Karpas-422 (cell line): ENCODE measurements around the gene RHO. TPM values are rescaled to one million over a fixed set of nuclear protein-coding genes. Genes with fewer than 3 reads are reported as not detected.

ENCODE experiments used
- DNase-seq: peaks from one replicate; pipeline ENCODE4 v3.0.0-alpha.2; 2015
- H2AFZ ChIP-seq: fragments of 200-600 bp; sonication (generic); 2 replicates; pipeline ENCODE4 v1.6.1; 2014; ENCODE audit warnings: antibody characterized with exemption, low read length, mixed read lengths
- H3K27ac ChIP-seq: fragments of 200-600 bp; sonication (generic); 2 replicates; pipeline ENCODE4 v1.5.1; 2014; ENCODE audit warnings: mild to moderate bottlenecking, low read length, moderate library complexity
- H3K27me3 ChIP-seq: fragments of 200-600 bp; sonication (generic); 2 replicates; pipeline ENCODE4 v1.6.1; 2014; ENCODE audit warnings: low read length, mixed read lengths
- H3K36me3 ChIP-seq: fragments of 200-600 bp; sonication (generic); 2 replicates; pipeline ENCODE4 v1.6.1; 2014; ENCODE audit warnings: low read length, mixed read lengths; ENCODE audit not compliant: insufficient read depth
- H3K4me1 ChIP-seq: fragments of 200-600 bp; sonication (generic); 2 replicates; pipeline ENCODE4 v1.6.1; 2014; ENCODE audit warnings: mild to moderate bottlenecking, low read length, mixed read lengths
- H3K4me2 ChIP-seq: fragments of 200-600 bp; sonication (generic); 2 replicates; pipeline ENCODE4 v1.6.1; 2014; ENCODE audit warnings: low read length, low read depth, mild to moderate bottlenecking; ENCODE audit not compliant: poor library complexity, severe bottlenecking
- H3K4me3 ChIP-seq: fragments of 200-600 bp; sonication (generic); 2 replicates; pipeline ENCODE4 v1.5.1; 2014; ENCODE audit warnings: mild to moderate bottlenecking, antibody characterized with exemption, low read length, mixed read lengths
- H3K79me2 ChIP-seq: fragments of 200-600 bp; sonication (generic); 2 replicates; pipeline ENCODE4 v1.6.1; 2014; ENCODE audit warnings: mild to moderate bottlenecking, low read length, mixed read lengths
- H3K9ac ChIP-seq: fragments of 200-600 bp; sonication (generic); 2 replicates; pipeline ENCODE4 v1.6.0; 2014; ENCODE audit warnings: low read length
- H3K9me2 ChIP-seq: fragments of 200-600 bp; sonication (generic), shearing (Covaris generic); replicated peaks from 2 replicates; pipeline ENCODE4 v1.6.0; 2014; ENCODE audit warnings: mild to moderate bottlenecking, low read length, moderate library complexity; ENCODE audit not compliant: insufficient read depth
- H3K9me3 ChIP-seq: fragments of 300-700, 200-600 bp; sonication (generic); 2 replicates; pipeline ENCODE4 v1.6.1; 2014; ENCODE audit warnings: low read length, mixed read lengths
- H4K20me1 ChIP-seq: fragments of 200-600 bp; sonication (generic); 2 replicates; pipeline ENCODE4 v1.6.1; 2014; ENCODE audit warnings: mild to moderate bottlenecking, antibody characterized with exemption, low read length, low read depth; ENCODE audit not compliant: insufficient read depth
- total RNA-seq: library from RNA; depleted of rRNA; stranded (reverse); fragments of >200 nt; shearing (Covaris generic); gene quantifications from 2 replicates; pipeline ENCODE4 v1.2.3, GENCODE V29; 2014; ENCODE audit warnings: low replicate concordance

The RHO gene
- total RNA-seq, 1 experiment from 2014 or later, result not detected

- no peaks in the 10 kb centered on the region for H3K79me2 ChIP-seq
- H3K9me3 ChIP-seq, result no peaks in the 10 kb centered on the region
- H3K36me3 ChIP-seq, result no peaks in the 10 kb centered on the region
- H3K9ac ChIP-seq, result no peak overlapping the region
- H4K20me1 ChIP-seq, result 0 out of 2 replicates have a peak, but pooled peaks cover 4% of the 10 kb centered on the region
- DNase-seq, result no peak
- no peak overlapping the region for H3K27ac ChIP-seq
- H3K4me2 ChIP-seq, result no peak overlapping the region
- no peak overlapping the region for H3K4me3 ChIP-seq
- H2AFZ ChIP-seq, result no peak overlapping the region
- no peaks in the 10 kb centered on the region for H3K9me2 ChIP-seq
- H3K27me3 ChIP-seq, result no peaks in the 10 kb centered on the region
- peaks cover 15% of the 10 kb centered on the region for H3K4me1 ChIP-seq
These were observed 31.9 kb downstream of the RHO start for GRCh38 chr3:129560269-129560787.

- 0 out of 2 replicates have a peak, but pooled peaks cover 4% of the 10 kb centered on the region for H4K20me1 ChIP-seq
- no peaks in the 10 kb centered on the region for H3K9me2 ChIP-seq
- H3K9ac ChIP-seq, result no peak overlapping the region
- H3K4me1 ChIP-seq, result peaks cover 15% of the 10 kb centered on the region
- no peaks in the 10 kb centered on the region for H3K27me3 ChIP-seq
- DNase-seq, result no peak
- H3K9me3 ChIP-seq, result no peaks in the 10 kb centered on the region
- H3K79me2 ChIP-seq, result no peaks in the 10 kb centered on the region
- no peak overlapping the region for H2AFZ ChIP-seq
- H3K27ac ChIP-seq, result no peak overlapping the region
- H3K36me3 ChIP-seq, result no peaks in the 10 kb centered on the region
- no peak overlapping the region for H3K4me3 ChIP-seq
- no peak overlapping the region for H3K4me2 ChIP-seq
These were observed 32.6 kb downstream of the RHO start for GRCh38 chr3:129560911-129561594.

DNA sequence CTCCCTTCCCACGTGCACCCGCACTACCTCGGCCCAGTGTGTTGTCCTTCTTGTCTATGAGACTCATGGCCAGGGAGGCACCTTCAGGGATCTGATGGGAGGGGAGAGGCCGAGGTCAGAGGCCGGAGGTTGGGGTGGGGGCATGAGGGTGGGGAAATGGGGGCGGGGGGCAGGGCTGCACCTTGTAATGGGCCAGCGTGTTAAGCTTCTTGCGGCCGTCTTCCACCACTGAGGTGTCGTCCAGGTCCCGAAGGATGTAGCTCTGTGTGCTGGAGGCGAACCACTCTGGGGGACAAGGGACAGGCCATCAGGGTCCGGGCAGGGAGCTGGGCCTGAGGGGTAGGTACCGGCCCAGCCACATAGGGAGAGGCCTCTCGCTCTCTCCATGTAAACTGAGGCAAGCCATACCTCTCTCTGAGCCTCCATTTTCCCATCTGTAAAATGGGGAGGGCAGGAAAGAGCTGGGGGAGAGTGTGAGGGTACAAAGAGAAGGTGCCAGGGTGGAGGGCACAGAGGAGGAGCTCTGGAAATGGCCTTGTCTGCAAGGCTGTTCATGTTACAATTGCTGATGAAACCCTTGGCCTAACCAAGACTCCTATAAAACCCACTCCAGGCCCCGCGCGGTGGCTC lies 33.3 kb downstream of the RHO start:
- Histone ChIP-seq H3K4me2 (no peak overlapping the region), H3K9ac (no peak overlapping the region), H3K4me1 (peaks cover 15% of the 10 kb centered on the region)

DNA sequence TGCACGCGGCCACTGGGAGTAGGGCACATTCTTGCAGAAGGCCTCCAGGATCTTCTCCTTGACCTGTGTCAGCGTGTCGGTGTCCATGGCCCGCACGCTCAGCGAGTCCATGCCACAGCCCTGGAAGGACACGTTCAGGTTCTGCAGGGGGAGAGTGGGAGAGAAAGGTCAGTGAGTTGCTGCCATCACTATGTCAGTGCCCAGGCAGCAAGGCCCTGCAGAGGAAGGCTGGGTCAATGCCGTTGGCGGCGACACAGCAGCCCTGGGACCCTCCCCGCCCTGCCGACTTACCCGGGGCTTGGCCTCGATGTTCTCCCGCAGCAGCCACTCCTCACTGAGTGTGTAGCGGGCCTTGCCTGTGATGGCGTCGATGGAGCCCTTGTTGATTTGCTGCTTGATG lies 34.4 kb downstream of the RHO start:
- Histone ChIP-seq H3K9me3 (no peaks in the 10 kb centered on the region), H3K27me3 (no peaks in the 10 kb centered on the region), H3K27ac (no peak overlapping the region), H3K4me2 (no peak overlapping the region), H3K79me2 (no peaks in the 10 kb centered on the region), H3K4me3 (no peak overlapping the region), H3K9me2 (no peaks in the 10 kb centered on the region), H3K36me3 (no peaks in the 10 kb centered on the region), H3K9ac (no peak overlapping the region), H4K20me1 (0 out of 2 replicates have a peak, but pooled peaks cover 4% of the 10 kb centered on the region), H2AFZ (no peak overlapping the region), H3K4me1 (peaks cover 15% of the 10 kb centered on the region)
- DNase-seq, result no peak

More for the DNA sequence above, 33.3 kb downstream of the RHO start:
- no peak overlapping the region for H2AFZ ChIP-seq
- DNase-seq, result no peak
- no peaks in the 10 kb centered on the region for H3K27me3 ChIP-seq
- no peaks in the 10 kb centered on the region for H3K9me2 ChIP-seq
- H3K4me3 ChIP-seq, result no peak overlapping the region
- no peaks in the 10 kb centered on the region for H3K79me2 ChIP-seq
- 0 out of 2 replicates have a peak, but pooled peaks cover 4% of the 10 kb centered on the region for H4K20me1 ChIP-seq
- no peaks in the 10 kb centered on the region for H3K36me3 ChIP-seq
- no peaks in the 10 kb centered on the region for H3K9me3 ChIP-seq
- H3K27ac ChIP-seq, result no peak overlapping the region

GRCh38 chr3:129563332-129563731 lies 34.9 kb downstream of the RHO start:
- H3K4me2 ChIP-seq, result no peak overlapping the region
- H3K4me1 ChIP-seq, result peaks cover 12% of the 10 kb centered on the region
- H3K36me3 ChIP-seq, result no peaks in the 10 kb centered on the region
- 0 out of 2 replicates have a peak, but pooled peaks cover 1% of the 10 kb centered on the region for H4K20me1 ChIP-seq
- no peaks in the 10 kb centered on the region for H3K79me2 ChIP-seq
- H3K9me2 ChIP-seq, result no peaks in the 10 kb centered on the region
- H3K4me3 ChIP-seq, result no peak overlapping the region
- no peak overlapping the region for H3K27ac ChIP-seq
- H3K9ac ChIP-seq, result no peak overlapping the region
- no peaks in the 10 kb centered on the region for H3K27me3 ChIP-seq
- H3K9me3 ChIP-seq, result no peaks in the 10 kb centered on the region
- H2AFZ ChIP-seq, result no peak overlapping the region
- no peak for DNase-seq

- Histone ChIP-seq H2AFZ (no peak overlapping the region), H3K9ac (no peak overlapping the region), H3K36me3 (no peaks in the 10 kb centered on the region), H4K20me1 (no peaks in the 10 kb centered on the region), H3K79me2 (no peaks in the 10 kb centered on the region), H3K27me3 (no peaks in the 10 kb centered on the region), H3K4me2 (no peak overlapping the region), H3K4me1 (peaks cover 5% of the 10 kb centered on the region), H3K9me2 (no peaks in the 10 kb centered on the region), H3K27ac (no peak overlapping the region), H3K4me3 (no peak overlapping the region), H3K9me3 (no peaks in the 10 kb centered on the region)
- no peak for DNase-seq
These were observed 35.6 kb downstream of the RHO start for GRCh38 chr3:129563850-129564535.

DNA sequence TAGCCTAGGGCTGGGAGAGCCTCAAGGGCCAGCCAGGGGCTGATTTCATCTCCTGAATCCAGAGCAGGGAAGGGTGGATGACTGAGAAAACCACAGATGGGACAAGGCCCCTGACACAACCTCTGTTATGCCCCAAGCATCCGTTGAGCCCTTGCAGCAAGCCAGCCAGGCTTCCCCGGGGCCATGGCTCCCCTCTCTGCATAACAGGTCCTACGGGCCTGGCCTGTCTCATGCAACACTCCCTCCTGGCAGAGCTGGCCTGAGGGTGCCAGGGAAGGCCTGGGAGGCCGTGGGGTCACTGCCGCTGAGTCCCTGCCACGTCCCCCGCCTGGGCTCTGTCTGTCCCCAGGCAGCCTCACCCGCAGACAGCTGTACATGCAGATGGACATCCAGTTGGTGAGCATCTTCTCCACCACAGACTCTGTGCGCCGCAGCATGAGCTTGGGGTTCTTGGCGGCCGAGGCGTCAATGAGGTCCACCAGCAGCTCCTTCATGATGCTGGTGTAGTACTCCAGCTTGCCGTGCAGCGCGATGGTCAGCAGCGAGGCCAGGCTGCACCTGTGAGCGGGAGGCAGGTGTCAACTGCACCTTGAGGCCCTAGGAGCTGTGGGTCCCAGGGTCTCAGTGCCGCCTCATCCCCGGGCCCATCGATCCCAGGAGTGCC lies 36.7 kb downstream of the RHO start:
- Histone ChIP-seq H3K9me3 (no peaks in the 10 kb centered on the region), H4K20me1 (no peaks in the 10 kb centered on the region), H2AFZ (no peak overlapping the region), H3K27ac (no peak overlapping the region), H3K36me3 (no peaks in the 10 kb centered on the region), H3K9me2 (no peaks in the 10 kb centered on the region), H3K4me2 (no peak overlapping the region), H3K4me1 (no peaks in the 10 kb centered on the region), H3K9ac (no peak overlapping the region), H3K79me2 (no peaks in the 10 kb centered on the region), H3K27me3 (no peaks in the 10 kb centered on the region), H3K4me3 (no peak overlapping the region)
- no peak for DNase-seq

DNA sequence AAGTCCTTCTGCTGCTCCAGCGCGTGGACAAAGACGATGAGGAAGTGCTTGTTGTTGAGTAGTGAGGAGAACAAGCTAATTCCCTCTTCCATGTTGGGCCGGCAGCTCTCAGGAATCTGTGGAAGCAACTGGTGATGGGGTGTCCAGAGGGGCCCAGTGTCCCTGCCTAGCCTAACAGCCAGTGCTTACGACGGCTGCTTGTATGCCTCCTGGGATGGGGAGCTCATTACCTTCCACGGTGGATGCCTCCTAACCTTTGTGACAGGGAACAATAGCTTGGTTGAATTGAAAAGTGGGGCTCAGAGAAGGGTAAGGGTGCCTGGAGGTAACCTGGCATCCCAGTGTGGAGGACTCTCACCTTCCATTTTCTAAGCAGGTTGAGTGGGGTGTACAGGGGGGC lies 37.5 kb downstream of the RHO start:
- Histone ChIP-seq H3K4me3 (no peak overlapping the region), H3K4me2 (no peak overlapping the region), H3K36me3 (no peaks in the 10 kb centered on the region), H3K79me2 (no peaks in the 10 kb centered on the region), H3K9me3 (no peaks in the 10 kb centered on the region), H4K20me1 (no peaks in the 10 kb centered on the region), H3K9me2 (no peaks in the 10 kb centered on the region), H2AFZ (no peak overlapping the region), H3K27me3 (no peaks in the 10 kb centered on the region), H3K27ac (no peak overlapping the region), H3K4me1 (no peaks in the 10 kb centered on the region), H3K9ac (no peak overlapping the region)
- no peak for DNase-seq
